Prostate gland (tissue), 2 donors: ENCODE measurements around the gene PTPMT1. TPM values are rescaled to one million over a fixed set of nuclear protein-coding genes. Genes with fewer than 3 reads are reported as not detected.

ENCODE experiments used
- DNase-seq: peaks from one replicate; pipeline ENCODE4 v3.0.0-alpha.2; 2019; ENCODE audit warnings: low spot score
- H3K27ac ChIP-seq, 2 donors: fragments of 200-600 bp; sonication (generic); 2 replicates each; pipeline ENCODE4 v1.5.1; 2017 to 2019
- H3K27me3 ChIP-seq: fragments of 200-600 bp; sonication (generic); replicated peaks from 2 replicates; pipeline ENCODE4 v1.5.1; 2019; ENCODE audit not compliant: insufficient read depth
- H3K36me3 ChIP-seq, 2 donors: fragments of 200-600 bp; sonication (generic); 1 replicate in 1 of 2; 2 replicates in 1 of 2; pipeline versions ENCODE4 v1.5.1 to v1.8.1; 2017 to 2019
- H3K4me1 ChIP-seq: fragments of 200-600 bp; sonication (generic); replicated peaks from 2 replicates; pipeline ENCODE4 v1.5.1; 2019
- H3K4me3 ChIP-seq, 2 donors: fragments of 200-600 bp; sonication (generic); 2 replicates each; pipeline ENCODE4 v1.5.1; 2017 to 2019
- H3K9me3 ChIP-seq: fragments of 200-600 bp; sonication (generic); 2 replicates; pipeline ENCODE4 v1.5.1; 2017
- POLR2A ChIP-seq: fragments of 450-650 bp; IDR thresholded peaks from one replicate; pipeline ENCODE4 v1.6.1; 2016; ENCODE audit warnings: antibody characterized with exemption, mild to moderate bottlenecking
- POLR2AphosphoS5 ChIP-seq: sonication (generic); formaldehyde crosslinking; IDR thresholded peaks from one replicate; pipeline ENCODE4 v1.6.1; 2017; ENCODE audit warnings: antibody characterized with exemption
- WGBS: methylation state at CpG from one replicate; pipeline ENCODE4 v1.1.5; 2018; 5-methylcytosine and 5-hydroxymethylcytosine counted together
- intact Hi-C: fragments of 100-400 bp; cut with DNase I; formaldehyde crosslinking; loops from one replicate; pipeline ENCODE4 v1.14.2; 2022
- total RNA-seq, 2 donors: library from RNA; depleted of rRNA; stranded (reverse); fragments of >200 nt; gene quantifications; one replicate each; pipeline ENCODE4 v1.1.0, GENCODE V29; 2016
- TF ChIP-seq, protein P1 (sequence below), 4 experiments: fragments of 200-600 bp in 2 of 4; fragments of 450-650 bp in 2 of 4; sonication (generic) in 2 of 4; IDR thresholded peaks; 1 replicate in 3 of 4; 2 replicates in 1 of 4; pipeline ENCODE4 v1.5.1; 2016 to 2019; ENCODE audit warnings: antibody characterized with exemption in 4 of 4, mild to moderate bottlenecking in 2 of 4, moderate library complexity in 2 of 4

Gene PTPMT1
- total RNA-seq, 2 donors from 2014 or later: 153 to 184 TPM

DNA sequence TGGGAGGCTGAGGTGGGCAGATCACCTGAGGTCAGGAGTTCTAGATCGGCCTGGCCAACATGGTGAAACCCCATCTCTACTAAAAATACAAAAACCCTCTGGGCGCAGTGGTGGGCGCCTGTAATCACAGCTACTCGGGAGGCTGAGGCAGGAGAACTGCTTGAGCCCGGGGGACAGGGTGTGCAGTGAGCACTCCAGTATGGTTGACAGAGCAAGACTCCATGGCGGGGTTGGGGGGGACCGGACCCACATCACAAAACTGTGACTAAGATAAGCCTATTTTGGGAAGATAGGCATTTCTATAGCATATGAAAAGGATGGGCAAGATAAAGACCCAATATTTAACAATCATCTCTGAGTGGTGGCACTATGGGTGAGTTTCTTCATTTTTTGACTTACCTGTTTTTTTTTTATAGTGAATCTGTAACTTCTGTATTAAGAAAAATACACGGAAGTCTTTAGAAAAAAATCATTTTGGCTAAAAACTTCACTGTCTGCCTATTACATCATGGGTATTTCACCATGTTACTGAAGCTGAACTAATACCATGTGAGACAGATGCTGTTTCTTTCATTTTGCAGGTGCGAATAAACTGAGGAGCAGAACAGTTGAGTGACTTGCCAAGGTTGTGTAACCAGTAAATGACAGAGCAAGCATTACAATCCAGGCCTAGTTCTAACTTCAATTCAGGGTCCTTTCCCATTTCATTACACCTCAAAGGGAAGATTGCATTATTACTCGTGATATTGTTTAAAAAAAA lies 14.9 kb upstream of the PTPMT1 start:
- TF ChIP-seq, protein P1, sequence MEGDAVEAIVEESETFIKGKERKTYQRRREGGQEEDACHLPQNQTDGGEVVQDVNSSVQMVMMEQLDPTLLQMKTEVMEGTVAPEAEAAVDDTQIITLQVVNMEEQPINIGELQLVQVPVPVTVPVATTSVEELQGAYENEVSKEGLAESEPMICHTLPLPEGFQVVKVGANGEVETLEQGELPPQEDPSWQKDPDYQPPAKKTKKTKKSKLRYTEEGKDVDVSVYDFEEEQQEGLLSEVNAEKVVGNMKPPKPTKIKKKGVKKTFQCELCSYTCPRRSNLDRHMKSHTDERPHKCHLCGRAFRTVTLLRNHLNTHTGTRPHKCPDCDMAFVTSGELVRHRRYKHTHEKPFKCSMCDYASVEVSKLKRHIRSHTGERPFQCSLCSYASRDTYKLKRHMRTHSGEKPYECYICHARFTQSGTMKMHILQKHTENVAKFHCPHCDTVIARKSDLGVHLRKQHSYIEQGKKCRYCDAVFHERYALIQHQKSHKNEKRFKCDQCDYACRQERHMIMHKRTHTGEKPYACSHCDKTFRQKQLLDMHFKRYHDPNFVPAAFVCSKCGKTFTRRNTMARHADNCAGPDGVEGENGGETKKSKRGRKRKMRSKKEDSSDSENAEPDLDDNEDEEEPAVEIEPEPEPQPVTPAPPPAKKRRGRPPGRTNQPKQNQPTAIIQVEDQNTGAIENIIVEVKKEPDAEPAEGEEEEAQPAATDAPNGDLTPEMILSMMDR (IDR thresholded peaks at IDR 0.05): no peak
- no peak for TF ChIP-seq POLR2AphosphoS5
- no peak for TF ChIP-seq POLR2A
- Histone ChIP-seq H3K36me3 (no peaks in the 10 kb centered on the region), H3K4me3 (no peak overlapping the region), H3K4me1 (no peaks in the 10 kb centered on the region), H3K27ac (no peak overlapping the region), H3K27me3 (no peaks in the 10 kb centered on the region), H3K9me3 (no peaks in the 10 kb centered on the region)
- intact Hi-C loops: loop anchor here (5.0 to 10.0 kb wide), 2 partner anchors 83 to 146 kb away; partner anchors contain the start of gene SLC39A13
- 84% methylated on average over 10 of the region's 10 CpGs for WGBS
- no peak for DNase-seq

DNA sequence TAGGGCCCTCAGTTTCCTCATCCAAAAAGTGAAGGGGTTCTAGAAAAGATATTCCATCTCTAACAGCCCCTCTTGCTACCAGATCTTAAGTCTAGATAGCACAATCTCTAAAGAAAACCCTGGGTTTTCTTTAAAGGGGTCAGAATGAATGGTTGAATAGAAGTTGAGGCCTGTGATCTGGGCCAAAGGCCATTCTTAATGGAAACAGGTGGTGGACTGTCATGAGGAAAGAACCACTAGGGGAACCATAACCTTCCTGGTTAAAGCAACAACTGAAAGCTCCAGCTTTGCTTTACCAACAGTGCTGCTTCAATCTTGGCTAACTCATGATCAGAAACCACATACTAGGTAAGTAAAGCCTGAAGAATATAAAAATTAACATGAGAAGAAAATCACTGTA lies 14.3 kb upstream of the PTPMT1 start:
- H3K27ac ChIP-seq: no peak overlapping the region
- H3K9me3 ChIP-seq: no peaks in the 10 kb centered on the region
- intact Hi-C loops: loop anchor here (5.0 to 10.0 kb wide), 2 partner anchors 84 to 146 kb away; partner anchors contain the start of gene SLC39A13
- no peak for DNase-seq
- TF ChIP-seq, protein P1 (IDR thresholded peaks at IDR 0.05): peak in 1 of 4 experiments; percentile 28
- no peak for TF ChIP-seq POLR2AphosphoS5
- H3K4me1 ChIP-seq: no peaks in the 10 kb centered on the region
- H3K27me3 ChIP-seq: no peaks in the 10 kb centered on the region
- no peaks in the 10 kb centered on the region for H3K36me3 ChIP-seq
- H3K4me3 ChIP-seq: no peak overlapping the region

DNA sequence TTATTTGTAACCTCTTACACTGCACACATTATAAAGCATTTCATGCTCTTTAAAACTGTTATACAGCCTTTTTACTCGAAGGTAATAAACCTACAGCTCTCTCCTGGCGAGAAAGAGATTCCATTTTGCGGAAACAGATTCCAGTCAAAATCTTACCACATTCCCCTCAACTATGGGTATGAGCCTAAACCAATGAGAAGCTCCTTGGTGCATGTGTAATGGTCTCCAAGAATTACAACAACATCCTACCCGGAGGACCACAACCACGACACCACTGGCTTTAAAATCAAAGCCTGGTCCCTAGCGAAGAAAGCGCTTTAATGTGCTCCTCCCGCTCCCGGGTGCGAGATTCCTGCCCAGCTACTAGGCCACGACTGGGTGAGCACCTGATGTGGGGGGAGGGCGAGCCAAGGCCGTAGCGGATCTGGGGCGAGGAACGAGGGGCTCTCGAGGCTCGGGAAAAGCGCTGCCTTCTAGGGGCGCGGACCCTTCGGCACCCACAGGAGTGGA lies 13.3 kb upstream of the PTPMT1 start:
- intact Hi-C loops: loop anchor here (5.0 to 10.0 kb wide), 2 partner anchors 85 to 147 kb away; partner anchors contain the start of gene SLC39A13
- Histone ChIP-seq H3K9me3 (no peaks in the 10 kb centered on the region), H3K4me1 (no peaks in the 10 kb centered on the region), H3K36me3 (no peaks in the 10 kb centered on the region), H3K27me3 (no peaks in the 10 kb centered on the region), H3K27ac (peak overlapping the region; percentile 84 to 93), H3K4me3 (peak overlapping the region; percentile 74 to 98)
- TF ChIP-seq POLR2A (no peak), POLR2AphosphoS5 (no peak)
- TF ChIP-seq, protein P1 (IDR thresholded peaks at IDR 0.05): no peak
- WGBS: 1% methylated on average over 22 of the region's 22 CpGs
- no peak for DNase-seq

DNA sequence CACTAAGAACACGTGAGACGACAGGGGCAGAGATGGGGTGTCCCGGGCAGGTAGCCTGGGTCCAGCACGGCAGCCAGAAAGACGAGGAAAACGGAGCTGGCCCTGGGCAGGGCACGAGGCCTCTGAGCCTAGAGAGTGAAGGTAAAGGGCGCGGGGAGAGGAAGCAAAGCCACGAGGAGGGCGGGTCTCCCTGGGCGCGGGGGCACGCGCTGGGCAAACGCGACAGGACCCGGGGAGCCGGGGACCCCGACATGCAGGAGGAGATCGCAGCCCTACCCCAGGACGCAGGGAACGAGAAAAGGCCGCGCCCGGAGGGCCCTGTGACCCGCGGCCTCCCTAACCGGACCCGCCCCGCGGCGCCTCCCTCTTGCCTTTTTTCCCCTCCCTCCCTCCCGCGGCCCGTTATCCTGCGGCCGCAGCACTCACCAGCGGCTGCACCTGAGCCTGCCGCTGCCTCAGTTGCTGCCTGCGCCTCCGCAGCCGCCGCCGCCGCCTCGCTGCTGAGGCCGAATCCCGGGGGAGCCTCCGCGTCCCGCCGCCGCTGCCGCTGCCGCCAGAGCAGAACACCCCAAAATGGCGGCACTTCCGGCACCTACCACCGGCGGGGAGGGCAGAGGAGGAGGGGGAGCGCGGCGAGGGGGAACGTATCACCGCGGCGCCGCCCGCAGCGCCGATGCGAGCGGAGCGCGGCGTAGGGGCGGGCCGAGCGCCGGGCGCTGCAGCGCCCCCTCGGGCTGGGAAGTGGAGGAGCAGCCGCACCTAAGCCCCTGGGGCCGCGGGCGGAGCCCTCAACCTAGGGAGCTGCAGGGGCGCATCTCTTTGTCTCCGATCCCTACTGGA lies 12.6 kb upstream of the PTPMT1 start, which contains the start of gene CELF1:
CELF1 (minus strand) TSS at position 567 of the 840 bp plus-strand sequence. CDS start 53,609 bp downstream, outside the sequence.
- H3K27me3 ChIP-seq: no peaks in the 10 kb centered on the region
- WGBS: under 1% methylated on average over 74 of the region's 89 CpGs

More for the DNA sequence above, 12.6 kb upstream of the PTPMT1 start, which contains the start of gene CELF1:
- H3K4me1 ChIP-seq: no peaks in the 10 kb centered on the region
- peak within 1 kb of the TSS; percentile 84 to 93 for H3K27ac ChIP-seq
- peak; percentile 57 for TF ChIP-seq POLR2AphosphoS5
- TF ChIP-seq, protein P1 (IDR thresholded peaks at IDR 0.05): peak; percentile 88 to 97 (median 92)
- TF ChIP-seq POLR2A: peak; percentile 60
- DNase-seq: peak; percentile 87
- intact Hi-C loops: loop anchor here (5.0 to 10.0 kb wide), 2 partner anchors 85 to 148 kb away; partner anchors contain the start of gene SLC39A13
- H3K36me3 ChIP-seq: no peaks in the 10 kb centered on the region
- H3K4me3 ChIP-seq: peak within 1 kb of the TSS; percentile 74 to 98
- H3K9me3 ChIP-seq: no peaks in the 10 kb centered on the region
